BE2C (cell line): ENCODE results near the gene RUNX2.

ENCODE experiments used
- DNase-seq: peaks from one replicate; pipeline ENCODE4 v3.0.0-alpha.2; 2020
- H3K27me3 ChIP-seq: fragments of 250-450 bp; sonication (Bioruptor Pico); 2 replicates; pipeline ENCODE4 v1.5.1; 2020; ENCODE audit warnings: mild to moderate bottlenecking
- H3K36me3 ChIP-seq: fragments of 250-450 bp; sonication (Bioruptor Pico); 2 replicates; pipeline ENCODE4 v1.5.1; 2020; ENCODE audit warnings: mild to moderate bottlenecking
- H3K4me1 ChIP-seq: fragments of 250-450 bp; sonication (Bioruptor Pico); 2 replicates; pipeline ENCODE4 v1.5.1; 2020
- H3K4me3 ChIP-seq: 2 replicates; pipeline ENCODE4 v1.5.1; 2011; ENCODE audit warnings: low read depth, low read length
- H3K9me3 ChIP-seq: fragments of 250-450 bp; sonication (Bioruptor Pico); 2 replicates; pipeline ENCODE4 v1.5.1; 2020
- CTCF ChIP-seq: IDR thresholded peaks from 2 replicates; pipeline ENCODE4 v1.5.1; 2012; ENCODE audit warnings: mild to moderate bottlenecking, low read depth, low read length

RUNX2 gene

DNA sequence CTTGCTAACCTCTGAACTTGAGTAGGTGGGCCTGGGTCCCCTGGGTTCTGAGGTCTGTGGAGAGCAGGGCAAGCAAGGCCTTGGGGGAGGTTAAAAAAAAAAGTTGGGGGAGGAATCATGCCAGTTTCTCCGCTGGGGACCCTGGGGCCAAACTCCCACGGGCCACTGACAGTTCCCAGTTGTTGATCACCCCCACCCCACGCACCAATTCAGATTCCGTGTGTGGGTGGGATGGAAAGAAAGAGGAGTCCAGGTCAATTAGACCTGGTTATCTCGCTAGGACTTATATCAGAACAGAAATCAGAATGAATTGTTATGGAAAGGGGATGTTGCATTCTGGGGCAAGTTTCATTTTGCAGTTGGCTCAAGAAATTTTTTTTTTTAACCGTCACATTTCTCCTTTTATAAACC, 96.3 kb downstream of the RUNX2 start:
- no peaks in the 10 kb centered on the region for H3K36me3 ChIP-seq
- no peaks in the 10 kb centered on the region for H3K9me3 ChIP-seq
- DNase-seq, result no peak
- peaks cover 89% of the 10 kb centered on the region for H3K27me3 ChIP-seq
- TF ChIP-seq CTCF, result no peak
- H3K4me3 ChIP-seq, result no peak overlapping the region
- H3K4me1 ChIP-seq, result no peaks in the 10 kb centered on the region

DNA sequence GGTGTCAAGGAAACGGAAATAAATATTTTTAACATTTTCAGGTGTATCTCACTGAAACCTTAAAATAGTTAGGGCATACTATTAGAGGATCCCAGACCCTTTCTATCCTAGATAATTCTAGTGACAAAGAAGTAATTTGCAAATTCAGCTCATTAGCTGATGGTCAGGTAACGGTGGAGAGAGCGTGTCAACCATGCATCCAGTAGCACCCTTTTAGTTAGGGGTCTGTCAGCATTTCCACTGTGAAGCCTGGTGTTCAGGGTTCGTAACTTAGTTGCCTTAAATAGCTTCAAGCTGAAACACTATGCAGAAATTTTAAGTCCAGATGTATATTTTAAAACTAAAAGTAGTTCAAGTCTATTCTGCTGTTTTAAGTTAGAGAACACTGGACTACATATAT, 98.1 kb downstream of the RUNX2 start:
- Histone ChIP-seq H3K4me1 (no peaks in the 10 kb centered on the region), H3K27me3 (peaks cover 76% of the 10 kb centered on the region), H3K4me3 (no peak overlapping the region), H3K9me3 (no peaks in the 10 kb centered on the region), H3K36me3 (no peaks in the 10 kb centered on the region)
- DNase-seq, result no peak
- TF ChIP-seq CTCF, result no peak

GRCh38 chr6:45427726-45428125, 99.6 kb downstream of the RUNX2 start:
- Histone ChIP-seq H3K4me1 (no peaks in the 10 kb centered on the region), H3K4me3 (no peak overlapping the region), H3K9me3 (no peaks in the 10 kb centered on the region), H3K27me3 (peaks cover 66% of the 10 kb centered on the region), H3K36me3 (no peaks in the 10 kb centered on the region)
- TF ChIP-seq CTCF, result no peak
- DNase-seq, result no peak

DNA sequence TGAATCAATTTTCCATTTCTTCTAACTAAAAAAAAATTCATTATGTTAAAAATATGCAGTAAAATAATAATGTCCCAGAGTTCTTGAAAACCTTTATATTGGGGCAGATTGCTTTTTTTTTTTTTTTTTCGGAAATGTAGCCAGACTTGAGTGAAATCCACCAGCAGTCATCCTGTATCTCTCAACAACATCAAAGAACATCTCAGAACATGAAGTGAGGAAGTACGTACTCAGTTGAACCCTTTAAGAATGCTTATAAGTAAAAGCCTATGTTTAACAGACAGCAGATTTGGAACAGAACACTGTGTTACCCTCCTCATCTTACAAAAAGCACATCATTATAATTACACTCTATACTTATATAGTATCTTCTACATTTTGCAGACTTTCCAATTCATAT, 100.6 kb downstream of the RUNX2 start:
- Histone ChIP-seq H3K27me3 (peaks cover 59% of the 10 kb centered on the region), H3K4me1 (no peaks in the 10 kb centered on the region), H3K9me3 (no peaks in the 10 kb centered on the region), H3K4me3 (no peak overlapping the region), H3K36me3 (no peaks in the 10 kb centered on the region)
- TF ChIP-seq CTCF, result no peak
- no peak for DNase-seq

- no peaks in the 10 kb centered on the region for H3K36me3 ChIP-seq
Measured at GRCh38 chr6:45430590-45431202, 102.6 kb downstream of the RUNX2 start.

More at GRCh38 chr6:45430590-45431202, 102.6 kb downstream of the RUNX2 start:
- no peak for TF ChIP-seq CTCF
- no peak overlapping the region for H3K4me3 ChIP-seq
- no peaks in the 10 kb centered on the region for H3K9me3 ChIP-seq
- H3K27me3 ChIP-seq, result peaks cover 46% of the 10 kb centered on the region
- H3K4me1 ChIP-seq, result no peaks in the 10 kb centered on the region
- DNase-seq, result no peak
